ENCODE data around the gene FSTL5. TPM values are rescaled to one million over a fixed set of nuclear protein-coding genes. Genes with fewer than 3 reads are reported as not detected.

FSTL5 gene
- total and polyA plus RNA-seq, 2 experiments from 2014 or later, result 0.06 to 0.49 TPM

DNA sequence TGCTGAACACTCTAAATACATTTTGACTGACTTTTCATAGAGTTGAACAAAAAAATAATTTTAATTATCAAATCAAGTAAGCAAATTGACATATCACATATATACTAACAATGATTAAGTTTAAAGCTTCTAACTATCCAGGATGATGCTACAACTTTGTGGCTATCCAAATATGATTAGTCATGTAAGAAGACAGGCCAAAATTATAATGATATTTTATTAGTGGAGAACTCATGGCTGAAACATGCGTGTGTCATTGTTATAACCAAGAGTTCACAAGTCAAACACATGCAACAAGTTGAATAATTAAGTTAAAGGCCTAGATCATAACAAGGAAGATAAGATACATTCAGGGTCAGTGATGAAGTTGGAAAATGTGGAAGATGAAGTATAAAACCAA lies 346.8 kb downstream of the FSTL5 start (continued):
- TF ChIP-seq ZNF462 (CRISPR knock-in tag; IDR thresholded peaks at IDR 0.05), result no peak

DNA sequence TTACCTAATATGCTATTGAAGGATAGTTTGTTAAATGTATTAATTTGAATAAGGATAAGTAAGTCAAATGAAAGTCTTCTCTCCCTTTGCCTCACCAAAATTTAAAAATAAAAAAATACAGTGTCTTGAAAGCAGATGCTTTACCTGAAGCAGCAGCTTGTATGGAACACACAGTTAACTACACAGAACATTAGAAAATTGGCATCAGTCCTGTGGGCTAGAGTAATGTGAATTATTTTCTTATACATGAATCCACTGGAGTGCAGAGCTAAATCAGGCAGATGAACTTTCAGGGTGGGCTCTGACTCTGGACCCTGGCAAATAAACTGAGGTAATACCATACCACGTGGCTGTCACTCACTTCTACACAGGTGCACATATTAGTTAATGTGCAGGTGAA lies 348.0 kb downstream of the FSTL5 start:
- no peak overlapping the region for H3K27ac Mint-ChIP-seq
- no peak overlapping the region for H3K27ac ChIP-seq (ENCODE audit: low read depth)
- no peaks in the 10 kb centered on the region for H4K20me1 ChIP-seq (replicated peaks; ENCODE audit: insufficient read depth)
- H3K4me2 ChIP-seq, result no peak overlapping the region
- no peaks in the 10 kb centered on the region for H3K9me2 ChIP-seq (ENCODE audit: insufficient read depth)
- H2AFZ ChIP-seq, result no peak overlapping the region
- H3K4me3 Mint-ChIP-seq, result no peak overlapping the region
- H3K27me3 ChIP-seq (ENCODE audit: insufficient read depth), result no peaks in the 10 kb centered on the region
- H3K36me3 Mint-ChIP-seq (ENCODE audit: low read depth), result no peaks in the 10 kb centered on the region
- H3K79me2 ChIP-seq (replicated peaks; ENCODE audit: insufficient read depth), result no peaks in the 10 kb centered on the region
- DNase-seq (ENCODE audit: low spot score), result no peak
- no peaks in the 10 kb centered on the region for H3K27me3 Mint-ChIP-seq (ENCODE audit: insufficient read depth, low read depth, poor library complexity)
- no peaks in the 10 kb centered on the region for H3K9me3 Mint-ChIP-seq
- no peak overlapping the region for H3K4me3 ChIP-seq
- H3F3A ChIP-seq (replicated peaks; ENCODE audit: low read depth), result no peaks in the 10 kb centered on the region
- H3K36me3 ChIP-seq (ENCODE audit: insufficient read depth), result no peaks in the 10 kb centered on the region
- peaks cover 3% of the 10 kb centered on the region for H3K4me1 Mint-ChIP-seq
- H3K4me1 ChIP-seq (ENCODE audit: insufficient read depth), result no peaks in the 10 kb centered on the region
- no peak for ATAC-seq
- TF ChIP-seq, protein P1, sequence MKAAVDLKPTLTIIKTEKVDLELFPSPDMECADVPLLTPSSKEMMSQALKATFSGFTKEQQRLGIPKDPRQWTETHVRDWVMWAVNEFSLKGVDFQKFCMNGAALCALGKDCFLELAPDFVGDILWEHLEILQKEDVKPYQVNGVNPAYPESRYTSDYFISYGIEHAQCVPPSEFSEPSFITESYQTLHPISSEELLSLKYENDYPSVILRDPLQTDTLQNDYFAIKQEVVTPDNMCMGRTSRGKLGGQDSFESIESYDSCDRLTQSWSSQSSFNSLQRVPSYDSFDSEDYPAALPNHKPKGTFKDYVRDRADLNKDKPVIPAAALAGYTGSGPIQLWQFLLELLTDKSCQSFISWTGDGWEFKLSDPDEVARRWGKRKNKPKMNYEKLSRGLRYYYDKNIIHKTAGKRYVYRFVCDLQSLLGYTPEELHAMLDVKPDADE (IDR thresholded peaks at IDR 0.05), result no peak
- TF ChIP-seq CREB1 (CRISPR knock-in tag; IDR thresholded peaks at IDR 0.05; ENCODE audit: low read depth) (no peak), EZH2 (IDR thresholded peaks at IDR 0.05; ENCODE audit: low read depth, unreplicated experiment) (no peak), ZNF114 (CRISPR knock-in tag; IDR thresholded peaks at IDR 0.05) (no peak), POLR2AphosphoS5 (IDR thresholded peaks at IDR 0.05; ENCODE audit: low read depth) (no peak), STAT1 (IDR thresholded peaks at IDR 0.05; ENCODE audit: unreplicated experiment) (no peak), EZH2phosphoT487 (IDR thresholded peaks at IDR 0.05; ENCODE audit: unreplicated experiment) (no peak), ZNF331 (CRISPR knock-in tag; IDR thresholded peaks at IDR 0.05; ENCODE audit: low read depth) (no peak), NANOG (IDR thresholded peaks at IDR 0.05; ENCODE audit: borderline replicate concordance) (no peak)
- TF ChIP-seq, protein P2, sequence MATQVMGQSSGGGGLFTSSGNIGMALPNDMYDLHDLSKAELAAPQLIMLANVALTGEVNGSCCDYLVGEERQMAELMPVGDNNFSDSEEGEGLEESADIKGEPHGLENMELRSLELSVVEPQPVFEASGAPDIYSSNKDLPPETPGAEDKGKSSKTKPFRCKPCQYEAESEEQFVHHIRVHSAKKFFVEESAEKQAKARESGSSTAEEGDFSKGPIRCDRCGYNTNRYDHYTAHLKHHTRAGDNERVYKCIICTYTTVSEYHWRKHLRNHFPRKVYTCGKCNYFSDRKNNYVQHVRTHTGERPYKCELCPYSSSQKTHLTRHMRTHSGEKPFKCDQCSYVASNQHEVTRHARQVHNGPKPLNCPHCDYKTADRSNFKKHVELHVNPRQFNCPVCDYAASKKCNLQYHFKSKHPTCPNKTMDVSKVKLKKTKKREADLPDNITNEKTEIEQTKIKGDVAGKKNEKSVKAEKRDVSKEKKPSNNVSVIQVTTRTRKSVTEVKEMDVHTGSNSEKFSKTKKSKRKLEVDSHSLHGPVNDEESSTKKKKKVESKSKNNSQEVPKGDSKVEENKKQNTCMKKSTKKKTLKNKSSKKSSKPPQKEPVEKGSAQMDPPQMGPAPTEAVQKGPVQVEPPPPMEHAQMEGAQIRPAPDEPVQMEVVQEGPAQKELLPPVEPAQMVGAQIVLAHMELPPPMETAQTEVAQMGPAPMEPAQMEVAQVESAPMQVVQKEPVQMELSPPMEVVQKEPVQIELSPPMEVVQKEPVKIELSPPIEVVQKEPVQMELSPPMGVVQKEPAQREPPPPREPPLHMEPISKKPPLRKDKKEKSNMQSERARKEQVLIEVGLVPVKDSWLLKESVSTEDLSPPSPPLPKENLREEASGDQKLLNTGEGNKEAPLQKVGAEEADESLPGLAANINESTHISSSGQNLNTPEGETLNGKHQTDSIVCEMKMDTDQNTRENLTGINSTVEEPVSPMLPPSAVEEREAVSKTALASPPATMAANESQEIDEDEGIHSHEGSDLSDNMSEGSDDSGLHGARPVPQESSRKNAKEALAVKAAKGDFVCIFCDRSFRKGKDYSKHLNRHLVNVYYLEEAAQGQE (IDR thresholded peaks at IDR 0.05; ENCODE audit: unreplicated experiment), result no peak
- TF ChIP-seq, protein P3, sequence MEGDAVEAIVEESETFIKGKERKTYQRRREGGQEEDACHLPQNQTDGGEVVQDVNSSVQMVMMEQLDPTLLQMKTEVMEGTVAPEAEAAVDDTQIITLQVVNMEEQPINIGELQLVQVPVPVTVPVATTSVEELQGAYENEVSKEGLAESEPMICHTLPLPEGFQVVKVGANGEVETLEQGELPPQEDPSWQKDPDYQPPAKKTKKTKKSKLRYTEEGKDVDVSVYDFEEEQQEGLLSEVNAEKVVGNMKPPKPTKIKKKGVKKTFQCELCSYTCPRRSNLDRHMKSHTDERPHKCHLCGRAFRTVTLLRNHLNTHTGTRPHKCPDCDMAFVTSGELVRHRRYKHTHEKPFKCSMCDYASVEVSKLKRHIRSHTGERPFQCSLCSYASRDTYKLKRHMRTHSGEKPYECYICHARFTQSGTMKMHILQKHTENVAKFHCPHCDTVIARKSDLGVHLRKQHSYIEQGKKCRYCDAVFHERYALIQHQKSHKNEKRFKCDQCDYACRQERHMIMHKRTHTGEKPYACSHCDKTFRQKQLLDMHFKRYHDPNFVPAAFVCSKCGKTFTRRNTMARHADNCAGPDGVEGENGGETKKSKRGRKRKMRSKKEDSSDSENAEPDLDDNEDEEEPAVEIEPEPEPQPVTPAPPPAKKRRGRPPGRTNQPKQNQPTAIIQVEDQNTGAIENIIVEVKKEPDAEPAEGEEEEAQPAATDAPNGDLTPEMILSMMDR (conservative IDR thresholded peaks at IDR 0.05; ENCODE audit: low read depth in 2 of 2), result no peak
